GM12873 (cell line): ENCODE results near the gene VAMP5.

Experiments used
- TF ChIP-seq, protein P1 (sequence below): IDR thresholded peaks from 2 replicates; pipeline ENCODE4 v1.5.1; 2012; ENCODE audit warnings: low read depth, mild to moderate bottlenecking, moderate library complexity, low read length, control low read depth; ENCODE audit not compliant: insufficient read depth; ENCODE audit errors: missing control alignments

The VAMP5 gene

DNA sequence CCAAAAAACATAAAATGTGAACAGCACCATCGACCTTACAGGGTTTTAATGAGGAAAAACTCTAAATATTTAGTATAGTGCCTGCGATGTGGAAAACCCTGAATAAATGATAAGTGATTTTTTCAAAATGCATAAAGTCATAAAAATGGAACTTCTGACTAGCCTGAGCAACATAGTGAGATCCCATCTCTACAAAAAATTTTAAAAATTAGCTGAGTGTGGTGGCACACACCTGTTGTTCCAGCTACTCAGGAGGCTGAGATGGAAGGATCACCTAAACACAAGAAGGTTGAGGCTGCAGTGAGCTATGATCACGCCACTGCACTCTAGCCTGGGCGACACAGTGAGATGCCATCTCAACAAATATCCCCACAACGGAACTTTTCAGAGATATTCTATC is 27.1 kb upstream of the VAMP5 start:
- TF ChIP-seq, protein P1, sequence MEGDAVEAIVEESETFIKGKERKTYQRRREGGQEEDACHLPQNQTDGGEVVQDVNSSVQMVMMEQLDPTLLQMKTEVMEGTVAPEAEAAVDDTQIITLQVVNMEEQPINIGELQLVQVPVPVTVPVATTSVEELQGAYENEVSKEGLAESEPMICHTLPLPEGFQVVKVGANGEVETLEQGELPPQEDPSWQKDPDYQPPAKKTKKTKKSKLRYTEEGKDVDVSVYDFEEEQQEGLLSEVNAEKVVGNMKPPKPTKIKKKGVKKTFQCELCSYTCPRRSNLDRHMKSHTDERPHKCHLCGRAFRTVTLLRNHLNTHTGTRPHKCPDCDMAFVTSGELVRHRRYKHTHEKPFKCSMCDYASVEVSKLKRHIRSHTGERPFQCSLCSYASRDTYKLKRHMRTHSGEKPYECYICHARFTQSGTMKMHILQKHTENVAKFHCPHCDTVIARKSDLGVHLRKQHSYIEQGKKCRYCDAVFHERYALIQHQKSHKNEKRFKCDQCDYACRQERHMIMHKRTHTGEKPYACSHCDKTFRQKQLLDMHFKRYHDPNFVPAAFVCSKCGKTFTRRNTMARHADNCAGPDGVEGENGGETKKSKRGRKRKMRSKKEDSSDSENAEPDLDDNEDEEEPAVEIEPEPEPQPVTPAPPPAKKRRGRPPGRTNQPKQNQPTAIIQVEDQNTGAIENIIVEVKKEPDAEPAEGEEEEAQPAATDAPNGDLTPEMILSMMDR = no peak

DNA sequence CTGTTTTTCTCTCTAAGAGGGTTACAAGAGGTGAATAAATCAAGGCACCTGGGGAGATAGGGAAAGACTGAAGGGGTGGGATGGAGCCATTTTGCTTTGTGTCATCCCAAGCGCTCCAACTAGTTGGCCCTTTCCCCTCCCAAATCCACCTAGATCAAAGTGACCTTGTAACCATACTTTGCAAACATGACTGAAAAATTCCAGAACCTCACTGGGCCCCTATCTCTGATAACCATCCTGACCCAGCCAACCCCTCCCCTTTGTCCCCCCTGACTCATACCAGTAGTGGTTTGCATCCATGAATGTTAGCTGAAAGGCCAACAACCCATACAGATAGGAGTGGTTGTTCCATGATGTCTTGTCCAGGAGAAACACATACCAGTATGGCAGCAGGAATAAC is 26.1 kb upstream of the VAMP5 start:
- TF ChIP-seq, protein P1 = no peak

DNA sequence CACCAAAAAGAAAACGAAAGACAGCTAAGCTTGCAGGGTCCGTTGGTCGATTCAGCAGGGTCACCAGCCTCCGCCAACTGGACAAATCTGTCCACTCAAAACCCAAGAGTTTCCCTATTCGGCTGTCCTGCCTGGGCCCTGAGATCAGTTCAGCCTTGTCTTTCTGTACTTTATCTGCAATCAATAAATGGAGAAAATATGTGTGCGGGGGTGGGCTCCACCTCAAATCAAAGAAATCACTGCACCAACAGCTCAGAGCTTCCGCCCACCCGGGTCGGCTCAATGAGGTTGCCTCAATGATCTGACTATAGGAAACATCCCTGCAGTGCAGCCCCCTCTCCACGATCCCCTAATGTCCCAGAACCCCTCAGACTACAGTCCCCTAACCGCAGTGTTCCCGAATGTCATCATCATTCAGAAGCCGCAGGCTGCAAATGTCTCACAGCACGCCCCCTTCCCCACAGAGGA is 23.4 kb upstream of the VAMP5 start:
- TF ChIP-seq, protein P1 = no peak

DNA sequence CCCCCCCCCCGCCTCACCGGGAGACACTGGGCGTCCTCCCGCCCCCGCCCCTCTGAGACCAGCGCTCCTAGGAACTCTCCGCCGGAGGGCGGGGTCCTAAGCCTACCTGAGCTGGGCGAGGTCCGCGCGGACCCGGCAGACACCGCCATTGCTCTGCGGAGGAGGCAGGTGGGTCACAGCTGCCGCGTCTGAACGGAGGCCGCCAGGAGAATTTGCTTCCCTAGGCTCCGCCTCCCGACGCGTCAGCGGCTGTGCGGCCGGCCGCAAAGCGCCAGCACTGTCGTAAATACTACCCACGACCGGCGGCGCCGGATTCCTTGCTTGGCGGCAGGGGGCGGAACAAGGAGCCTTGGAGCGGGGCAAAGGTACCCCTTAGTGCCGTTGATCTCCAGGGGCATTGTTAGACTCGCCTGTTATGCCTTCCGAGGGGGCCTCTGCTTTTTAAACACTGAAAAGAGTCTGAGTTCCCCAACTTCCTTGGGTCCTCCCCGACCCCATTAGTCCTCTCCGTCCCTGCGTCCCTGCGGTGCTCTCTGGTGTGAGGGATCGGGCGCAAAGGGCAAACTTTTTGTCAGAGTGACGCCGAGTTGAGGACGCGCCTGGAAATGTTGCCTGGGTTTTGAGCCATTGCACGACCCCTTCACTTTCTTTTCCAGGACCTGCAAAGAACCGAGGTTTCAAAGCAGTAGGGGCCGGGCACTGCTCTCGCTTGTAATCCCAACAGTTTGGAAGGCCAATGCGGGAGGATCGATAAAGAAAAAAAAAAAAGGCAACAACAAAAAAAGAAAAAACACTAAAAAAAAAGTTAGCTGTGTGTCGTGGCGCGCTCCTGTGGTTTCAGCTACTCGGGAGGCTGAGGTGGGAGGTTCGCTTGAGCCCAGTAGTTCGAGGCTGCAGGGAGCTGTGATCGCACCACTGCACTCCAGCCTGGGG is 22.7 kb upstream of the VAMP5 start, which contains the start of gene GGCX:
Gene GGCX (minus strand): TSS at position 214 of the 933 bp plus-strand sequence. CDS start 65 bp downstream, at position 149.
- TF ChIP-seq, protein P1 = no peak

DNA sequence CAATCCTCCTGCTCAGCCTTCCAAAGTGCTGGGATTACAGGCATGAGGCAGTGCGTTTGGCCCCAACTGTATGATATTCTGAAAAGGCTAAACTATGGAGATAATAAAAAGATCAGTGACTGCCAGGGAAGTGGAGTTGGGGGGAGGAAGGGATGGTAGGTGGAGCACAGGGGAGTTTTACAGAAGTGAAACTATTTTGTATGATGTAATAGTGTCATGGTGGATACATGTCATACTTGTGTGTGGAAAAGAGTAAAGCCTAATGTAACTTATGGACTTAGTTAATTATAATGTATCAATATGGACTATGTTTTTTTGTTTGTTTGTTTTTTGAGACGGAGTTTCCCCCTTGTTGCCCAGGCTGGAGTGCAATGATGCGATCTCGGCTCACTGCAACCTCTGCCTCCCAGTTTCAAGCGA is 20.1 kb upstream of the VAMP5 start:
- TF ChIP-seq, protein P1 = no peak

DNA sequence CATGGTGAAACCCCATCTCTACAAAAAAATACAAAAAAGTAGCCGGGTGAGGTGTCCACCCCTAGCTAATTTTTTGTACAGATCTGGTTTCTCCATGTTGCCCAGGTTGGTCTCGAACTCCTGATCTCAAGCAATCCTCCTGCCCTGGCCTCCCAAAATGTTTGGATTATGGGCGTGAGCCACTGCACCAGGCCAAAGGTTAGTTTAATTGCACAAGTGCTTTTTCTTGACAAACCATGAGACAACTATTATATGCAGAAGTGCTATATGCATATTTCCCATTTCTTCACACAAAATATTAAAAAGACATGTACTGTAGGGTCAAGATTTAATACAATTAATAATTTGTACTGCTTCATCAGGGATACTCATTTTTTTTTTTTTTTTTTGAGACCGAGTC is 18.0 kb upstream of the VAMP5 start:
- TF ChIP-seq, protein P1 = no peak

DNA sequence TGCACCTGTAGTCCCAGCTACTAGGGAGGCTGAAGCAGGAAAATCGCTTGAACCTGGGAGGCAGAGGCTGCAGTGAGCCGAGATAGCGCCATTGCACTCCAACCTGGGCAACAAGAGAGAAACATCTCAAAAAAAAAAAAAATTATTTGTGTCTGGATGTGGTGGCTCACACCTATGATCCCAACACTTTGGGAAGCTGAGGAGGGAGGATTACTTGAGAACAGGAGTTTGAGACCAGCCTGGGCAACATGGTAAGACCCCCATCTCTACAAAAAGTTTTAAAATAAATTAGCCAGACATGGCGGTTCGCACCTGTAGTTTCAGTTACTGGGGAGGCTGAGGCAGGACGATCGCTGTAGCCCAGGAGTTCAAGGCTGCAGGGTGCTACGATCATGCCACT is 8.5 kb upstream of the VAMP5 start:
- TF ChIP-seq, protein P1 = no peak
